Neural cell (in vitro differentiated cells): ENCODE data around the gene LHPP. TPM values are rescaled to one million over a fixed set of nuclear protein-coding genes. Genes with fewer than 3 reads are reported as not detected.

ENCODE experiments used
- H2AFZ ChIP-seq: fragments of 200-600, 300-800 bp; sonication (generic), shearing (Covaris generic); 2 replicates; pipeline ENCODE4 v1.6.0; 2014; ENCODE audit warnings: low read depth, mild to moderate bottlenecking, antibody characterized with exemption, low read length, moderate library complexity
- H3F3A ChIP-seq: fragments of 200-600 bp; shearing (Covaris generic); 2 replicates; pipeline ENCODE4 v1.6.1; 2016; ENCODE audit warnings: mild to moderate bottlenecking, moderate library complexity, mixed read lengths, antibody characterized with exemption, low read length; ENCODE audit not compliant: insufficient read depth, poor library complexity, severe bottlenecking
- H3K27ac ChIP-seq: fragments of 200-600, 300-800 bp; sonication (generic), shearing (Covaris generic); 2 replicates; pipeline ENCODE4 v1.5.1; 2014; ENCODE audit warnings: mild to moderate bottlenecking, low read length, moderate library complexity
- H3K27me3 ChIP-seq: fragments of 300-800, 200-600 bp; sonication (generic), shearing (Covaris generic); 2 replicates; pipeline ENCODE4 v1.6.0; 2014; ENCODE audit warnings: mild to moderate bottlenecking, low read depth, low read length, moderate library complexity; ENCODE audit not compliant: insufficient read depth
- H3K36me3 ChIP-seq: fragments of 300-800, 200-600 bp; sonication (generic), shearing (Covaris generic); 2 replicates; pipeline ENCODE4 v1.5.1; 2014; ENCODE audit warnings: mild to moderate bottlenecking, antibody characterized with exemption, low read length, moderate library complexity; ENCODE audit not compliant: insufficient read depth
- H3K4me2 ChIP-seq: fragments of 300-800, 200-600 bp; sonication (generic), shearing (Covaris generic); 2 replicates; pipeline ENCODE4 v1.6.0; 2014; ENCODE audit warnings: mild to moderate bottlenecking, low read length
- H3K4me3 ChIP-seq: fragments of 300-800, 200-600 bp; sonication (generic), shearing (Covaris generic); 2 replicates; pipeline ENCODE4 v1.5.1; 2014; ENCODE audit warnings: mild to moderate bottlenecking, low read length, moderate library complexity
- H3K79me2 ChIP-seq: fragments of 200-600 bp; shearing (Covaris generic); replicated peaks from 2 replicates; pipeline ENCODE4 v1.6.0; 2014; ENCODE audit warnings: mild to moderate bottlenecking, low read length, moderate library complexity; ENCODE audit not compliant: insufficient read depth
- H3K9ac ChIP-seq: fragments of 300-800, 200-600 bp; sonication (generic), shearing (Covaris generic); 2 replicates; pipeline ENCODE4 v1.6.1; 2016; ENCODE audit warnings: mild to moderate bottlenecking, low read length, mixed read lengths
- H3K9me2 ChIP-seq: fragments of 200-600 bp; shearing (Covaris generic); 2 replicates; pipeline ENCODE4 v1.6.1; 2016; ENCODE audit warnings: mild to moderate bottlenecking, low read length, mixed read lengths; ENCODE audit not compliant: insufficient read depth
- H3K9me3 ChIP-seq: fragments of 200-600, 300-800 bp; sonication (generic), shearing (Covaris generic); 2 replicates; pipeline ENCODE4 v1.6.1; 2016; ENCODE audit warnings: mild to moderate bottlenecking, mixed run types, low read length, moderate library complexity, mixed read lengths
- H4K20me1 ChIP-seq: fragments of 200-600 bp; shearing (Covaris generic); 2 replicates; pipeline ENCODE4 v1.6.1; 2016; ENCODE audit warnings: mild to moderate bottlenecking, mixed run types; ENCODE audit not compliant: insufficient read depth
- EP300 ChIP-seq: fragments of 450-650 bp; conservative IDR thresholded peaks from 2 replicates; pipeline ENCODE4 v1.6.1; 2014; ENCODE audit warnings: antibody characterized with exemption, mild to moderate bottlenecking, moderate library complexity; ENCODE audit not compliant: poor library complexity, severe bottlenecking
- EZH2 ChIP-seq: fragments of 200-600, 300-800 bp; shearing (Covaris generic), sonication (generic); IDR thresholded peaks from 2 replicates; pipeline ENCODE4 v1.6.1; 2014; ENCODE audit warnings: antibody characterized with exemption, low read length, borderline replicate concordance, mild to moderate bottlenecking; ENCODE audit not compliant: insufficient read depth, poor library complexity, severe bottlenecking
- MXI1 ChIP-seq: fragments of 450-650 bp; conservative IDR thresholded peaks from 2 replicates; pipeline ENCODE4 v1.6.1; 2014; ENCODE audit warnings: antibody characterized with exemption, mild to moderate bottlenecking; ENCODE audit not compliant: poor library complexity, severe bottlenecking
- POLR2AphosphoS5 ChIP-seq: IDR thresholded peaks from 2 replicates; pipeline ENCODE4 v1.6.1; 2012
- RAD21 ChIP-seq: fragments of 450-650 bp; conservative IDR thresholded peaks from 2 replicates; pipeline ENCODE4 v1.6.1; 2014; ENCODE audit warnings: antibody characterized with exemption, mild to moderate bottlenecking, moderate library complexity
- REST ChIP-seq: IDR thresholded peaks from 2 replicates; pipeline ENCODE4 v1.6.1; 2012; ENCODE audit warnings: borderline replicate concordance
- SMC3 ChIP-seq: fragments of 450-650 bp; conservative IDR thresholded peaks from 2 replicates; pipeline ENCODE4 v1.6.1; 2014; ENCODE audit warnings: antibody characterized with exemption, mild to moderate bottlenecking, moderate library complexity; ENCODE audit not compliant: poor library complexity
- TAF1 ChIP-seq: IDR thresholded peaks from 2 replicates; pipeline ENCODE4 v1.6.1; 2012; ENCODE audit warnings: low read depth
- polyA plus RNA-seq: library from polyadenylated mRNA; depleted of rRNA; stranded (reverse); fragments of >200 nt; gene quantifications from 2 replicates; pipeline ENCODE4 v1.2.3, GENCODE V29; 2014
- TF ChIP-seq, protein P1 (sequence below): fragments of 450-650 bp; IDR thresholded peaks from 2 replicates; pipeline ENCODE4 v1.5.1; 2014; ENCODE audit warnings: antibody characterized with exemption, mild to moderate bottlenecking, moderate library complexity; ENCODE audit not compliant: poor library complexity, severe bottlenecking

The LHPP gene
- polyA plus RNA-seq, 1 donor from 2014 or later: 16.0 TPM

- no peaks in the 10 kb centered on the region for H3K27me3 ChIP-seq
- no peaks in the 10 kb centered on the region for H3K79me2 ChIP-seq
- H3K4me3 ChIP-seq: no peak overlapping the region
- no peak overlapping the region for H3K9ac ChIP-seq
- no peak overlapping the region for H3K27ac ChIP-seq
- TF ChIP-seq POLR2AphosphoS5: no peak
- TF ChIP-seq EP300: no peak
- TF ChIP-seq EZH2: no peak
- no peak for TF ChIP-seq SMC3
- no peak for TF ChIP-seq RAD21
- TF ChIP-seq MXI1: no peak
- TF ChIP-seq, protein P1, sequence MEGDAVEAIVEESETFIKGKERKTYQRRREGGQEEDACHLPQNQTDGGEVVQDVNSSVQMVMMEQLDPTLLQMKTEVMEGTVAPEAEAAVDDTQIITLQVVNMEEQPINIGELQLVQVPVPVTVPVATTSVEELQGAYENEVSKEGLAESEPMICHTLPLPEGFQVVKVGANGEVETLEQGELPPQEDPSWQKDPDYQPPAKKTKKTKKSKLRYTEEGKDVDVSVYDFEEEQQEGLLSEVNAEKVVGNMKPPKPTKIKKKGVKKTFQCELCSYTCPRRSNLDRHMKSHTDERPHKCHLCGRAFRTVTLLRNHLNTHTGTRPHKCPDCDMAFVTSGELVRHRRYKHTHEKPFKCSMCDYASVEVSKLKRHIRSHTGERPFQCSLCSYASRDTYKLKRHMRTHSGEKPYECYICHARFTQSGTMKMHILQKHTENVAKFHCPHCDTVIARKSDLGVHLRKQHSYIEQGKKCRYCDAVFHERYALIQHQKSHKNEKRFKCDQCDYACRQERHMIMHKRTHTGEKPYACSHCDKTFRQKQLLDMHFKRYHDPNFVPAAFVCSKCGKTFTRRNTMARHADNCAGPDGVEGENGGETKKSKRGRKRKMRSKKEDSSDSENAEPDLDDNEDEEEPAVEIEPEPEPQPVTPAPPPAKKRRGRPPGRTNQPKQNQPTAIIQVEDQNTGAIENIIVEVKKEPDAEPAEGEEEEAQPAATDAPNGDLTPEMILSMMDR: no peak
- no peak for TF ChIP-seq REST
- no peak for TF ChIP-seq TAF1
- H2AFZ ChIP-seq: no peak overlapping the region
- no peaks in the 10 kb centered on the region for H3F3A ChIP-seq
- H3K9me3 ChIP-seq: no peaks in the 10 kb centered on the region
- H3K36me3 ChIP-seq: no peaks in the 10 kb centered on the region
- no peak overlapping the region for H3K4me2 ChIP-seq
- H4K20me1 ChIP-seq: no peaks in the 10 kb centered on the region
- H3K9me2 ChIP-seq: no peaks in the 10 kb centered on the region
Measured at GRCh38 chr10:124508070-124508667, 46.5 kb downstream of the LHPP start.

- no peaks in the 10 kb centered on the region for H3K9me2 ChIP-seq
- H3K36me3 ChIP-seq: no peaks in the 10 kb centered on the region
- H3K27ac ChIP-seq: no peak overlapping the region
- H4K20me1 ChIP-seq: no peaks in the 10 kb centered on the region
- H3K9me3 ChIP-seq: no peaks in the 10 kb centered on the region
- no peaks in the 10 kb centered on the region for H3F3A ChIP-seq
- no peak overlapping the region for H3K4me3 ChIP-seq
- no peak overlapping the region for H3K4me2 ChIP-seq
- no peaks in the 10 kb centered on the region for H3K27me3 ChIP-seq
- H2AFZ ChIP-seq: no peak overlapping the region
- H3K79me2 ChIP-seq: no peaks in the 10 kb centered on the region
- TF ChIP-seq RAD21 (no peak), EP300 (no peak), TAF1 (no peak), SMC3 (no peak), EZH2 (no peak), REST (no peak), MXI1 (no peak), POLR2AphosphoS5 (no peak)
- TF ChIP-seq, protein P1: no peak
- H3K9ac ChIP-seq: no peak overlapping the region
Measured at GRCh38 chr10:124508907-124509454, 47.4 kb downstream of the LHPP start.
